ENCODE data around the gene REEP6. TPM values are rescaled to one million over a fixed set of nuclear protein-coding genes. Genes with fewer than 3 reads are reported as not detected.
A peak's percentile ranks its signal among the peaks of the same experiment; 100 is the strongest.

The REEP6 gene
- total RNA-seq, 1 experiment from 2014 or later = 10.5 TPM

GRCh38 chr19:1451916-1452801, 38.8 kb upstream of the REEP6 start:
- peaks cover 0 to 2% (median under 1%) of the 10 kb centered on the region in 3 experiments; a peak in 1 of 7 replicates for H3K36me3 Mint-ChIP-seq (ENCODE audit: insufficient read depth in 1 of 3, low read depth in 3 of 3)
- H2BK20ac ChIP-seq (ENCODE audit: low read depth, low read length, poor library complexity, severe bottlenecking) = no peak overlapping the region
- H2AK5ac ChIP-seq (ENCODE audit: insufficient read length, low read length) = no peak overlapping the region
- H3K4me2 ChIP-seq (ENCODE audit: insufficient read depth, insufficient read length, low read length) = no peak overlapping the region
- no peaks in the 10 kb centered on the region for H3K79me1 ChIP-seq (ENCODE audit: insufficient read depth, low read depth, low read length, poor library complexity, severe bottlenecking)
- peak; percentile 75 for DNase-seq
- no peak overlapping the region for H4K91ac ChIP-seq (ENCODE audit: insufficient read length, low read depth, low read length)
- H3K27me3 ChIP-seq (ENCODE audit: insufficient read depth, low read length) = peaks cover 23% of the 10 kb centered on the region; the same call in 1 of the 2 replicates
- no peak overlapping the region for H3K23ac ChIP-seq (ENCODE audit: insufficient read length, low read depth, low read length)
- no peak overlapping the region for H2BK120ac ChIP-seq (ENCODE audit: low read depth, low read length, poor library complexity, severe bottlenecking)
- no peak overlapping the region for H3T11ph ChIP-seq (ENCODE audit: low read length)
- H3K14ac ChIP-seq (ENCODE audit: insufficient read depth, low read length) = peak overlapping the region; percentile 51; the same call in 1 of the 2 replicates
- H3K9me3 ChIP-seq (ENCODE audit: control insufficient read depth, low read depth, low read length) = no peaks in the 10 kb centered on the region
- H3K9ac ChIP-seq (ENCODE audit: extremely low read depth, insufficient read length, low read length) = no peak overlapping the region
- no peaks in the 10 kb centered on the region; the same call in 1 of the 2 replicates for H3K4me1 ChIP-seq (ENCODE audit: insufficient read depth, low read length)
- H3K27ac Mint-ChIP-seq = no peak overlapping the region
- no peak overlapping the region for H4K8ac ChIP-seq (replicated peaks; ENCODE audit: insufficient read length, low read depth, low read length)
- no peak overlapping the region for H2BK5ac ChIP-seq (ENCODE audit: insufficient read length, low read length)
- H3K79me2 ChIP-seq (ENCODE audit: insufficient read depth, low read length) = no peaks in the 10 kb centered on the region
- H3K27ac ChIP-seq (ENCODE audit: insufficient read length, low read depth, low read length) = no peak overlapping the region
- H3K56ac ChIP-seq (ENCODE audit: insufficient read length, low read depth, low read length) = no peak overlapping the region
- no peak overlapping the region for H2BK15ac ChIP-seq (ENCODE audit: low read depth, low read length)
- WGBS (ENCODE audit: extremely low coverage, insufficient read length, low lambda C conversion rate) = no CpG with 5 or more reads among the region's 39 CpGs
- no peaks in the 10 kb centered on the region; a peak in 1 of 5 replicates for H3K9me3 Mint-ChIP-seq
- H3K18ac ChIP-seq (ENCODE audit: insufficient read length, low read depth, low read length) = peak overlapping the region; percentile 32
- no peak overlapping the region for H2BK12ac ChIP-seq (ENCODE audit: insufficient read length, low read depth, low read length)
- no peak for TF ChIP-seq CTCF (conservative IDR thresholded peaks at IDR 0.05)
- H4K5ac ChIP-seq (ENCODE audit: insufficient read length, low read depth, low read length) = no peak overlapping the region
- no peaks in the 10 kb centered on the region for H4K20me1 ChIP-seq (ENCODE audit: control insufficient read depth, insufficient read depth, insufficient read length)
- peak overlapping the region in 1 of 2 experiments; percentile 53; a peak in 1 of 5 replicates for H3K4me3 Mint-ChIP-seq
- H2AFZ ChIP-seq (ENCODE audit: low read length) = no peak overlapping the region
- H3K27me3 Mint-ChIP-seq (ENCODE audit: low read depth) = peaks cover 83% of the 10 kb centered on the region
- H3K4me1 Mint-ChIP-seq = peaks cover 13 to 46% of the 10 kb centered on the region in 2 experiments
- H3K4ac ChIP-seq (ENCODE audit: low read depth, low read length) = no peak overlapping the region
- peaks cover 15% of the 10 kb centered on the region for H3K23me2 ChIP-seq (ENCODE audit: insufficient read length, low read depth, low read length, poor library complexity, severe bottlenecking)
